ENCODE results near the gene CHST8.

Gene CHST8

DNA sequence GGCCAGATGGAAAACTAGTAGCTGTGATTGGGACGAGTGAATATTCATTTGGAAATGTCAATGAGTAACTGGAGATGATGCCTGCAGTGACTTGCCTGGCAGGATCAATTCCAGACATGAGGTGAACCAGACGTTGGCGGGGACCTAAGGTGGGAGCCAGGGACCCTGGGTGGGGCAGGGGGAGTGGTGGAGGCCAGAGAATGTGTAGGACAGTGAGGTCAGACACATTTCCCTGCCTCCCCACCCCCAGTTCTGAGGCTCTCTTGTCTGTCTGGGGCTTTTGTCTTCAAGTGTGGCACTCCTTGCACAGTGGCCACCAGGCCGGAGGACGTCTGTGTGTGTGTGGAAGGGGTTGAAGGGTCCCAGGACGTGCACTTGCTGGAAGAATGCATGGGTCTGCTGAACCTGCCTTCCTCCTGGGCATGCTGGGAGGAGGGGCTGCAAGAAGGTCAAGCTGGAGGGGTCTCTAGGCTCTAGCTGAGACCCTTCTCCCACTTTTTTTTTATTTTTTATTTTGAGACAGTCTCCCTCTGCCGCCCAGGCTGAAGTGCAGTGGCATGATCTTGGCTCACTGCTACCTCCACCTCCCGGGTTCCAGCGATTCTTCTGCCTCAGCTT is 51.6 kb downstream of the CHST8 start:
- H3K4me3 ChIP-seq (ENCODE audit: low read depth, low read length) = no peak overlapping the region

DNA sequence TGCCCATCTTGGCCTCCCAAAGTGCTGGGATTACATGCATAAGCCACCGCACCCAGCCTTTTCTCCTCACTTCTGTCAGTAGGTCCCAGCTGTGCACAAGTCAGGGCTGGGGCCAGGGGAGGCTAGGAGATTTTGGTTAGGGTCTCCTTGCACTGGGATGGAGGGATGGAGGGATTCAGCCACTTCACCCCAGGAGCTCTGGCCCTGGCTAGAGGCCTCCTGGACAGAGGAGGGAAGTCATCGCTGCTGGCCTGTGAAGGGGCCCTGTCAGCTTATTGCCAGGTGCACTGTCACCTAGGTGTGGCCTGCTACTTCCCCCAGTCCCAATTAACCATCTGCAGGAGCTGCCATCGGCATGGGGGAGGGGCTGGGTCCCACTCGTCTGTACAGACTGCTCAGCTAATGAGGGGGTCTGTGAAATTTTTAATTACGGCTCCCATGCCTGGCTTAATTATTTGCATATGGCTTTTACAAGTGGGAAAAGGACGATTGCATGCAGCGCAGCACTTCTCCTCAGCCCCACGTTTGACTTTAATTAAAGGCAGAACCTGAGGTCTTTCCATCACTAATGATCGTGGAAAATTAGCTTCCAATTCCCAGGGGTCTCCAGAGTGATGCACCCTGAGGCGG is 52.4 kb downstream of the CHST8 start:
- no peak overlapping the region for H3K4me3 ChIP-seq (ENCODE audit: low read depth, low read length)

GRCh38 chr19:33674626-33675367 is 53.0 kb downstream of the CHST8 start:
- H3K4me3 ChIP-seq (ENCODE audit: low read depth, low read length) = no peak overlapping the region

- no peak overlapping the region for H3K4me3 ChIP-seq (ENCODE audit: low read depth, low read length)
These were observed 53.9 kb downstream of the CHST8 start for GRCh38 chr19:33675501-33676124.

- no peak overlapping the region for H3K4me3 ChIP-seq (ENCODE audit: low read depth, low read length)
These were observed 55.4 kb downstream of the CHST8 start for GRCh38 chr19:33676999-33677665.

- no peak overlapping the region for H3K4me3 ChIP-seq (ENCODE audit: low read depth, low read length)
These were observed 56.1 kb downstream of the CHST8 start for GRCh38 chr19:33677745-33678426.

DNA sequence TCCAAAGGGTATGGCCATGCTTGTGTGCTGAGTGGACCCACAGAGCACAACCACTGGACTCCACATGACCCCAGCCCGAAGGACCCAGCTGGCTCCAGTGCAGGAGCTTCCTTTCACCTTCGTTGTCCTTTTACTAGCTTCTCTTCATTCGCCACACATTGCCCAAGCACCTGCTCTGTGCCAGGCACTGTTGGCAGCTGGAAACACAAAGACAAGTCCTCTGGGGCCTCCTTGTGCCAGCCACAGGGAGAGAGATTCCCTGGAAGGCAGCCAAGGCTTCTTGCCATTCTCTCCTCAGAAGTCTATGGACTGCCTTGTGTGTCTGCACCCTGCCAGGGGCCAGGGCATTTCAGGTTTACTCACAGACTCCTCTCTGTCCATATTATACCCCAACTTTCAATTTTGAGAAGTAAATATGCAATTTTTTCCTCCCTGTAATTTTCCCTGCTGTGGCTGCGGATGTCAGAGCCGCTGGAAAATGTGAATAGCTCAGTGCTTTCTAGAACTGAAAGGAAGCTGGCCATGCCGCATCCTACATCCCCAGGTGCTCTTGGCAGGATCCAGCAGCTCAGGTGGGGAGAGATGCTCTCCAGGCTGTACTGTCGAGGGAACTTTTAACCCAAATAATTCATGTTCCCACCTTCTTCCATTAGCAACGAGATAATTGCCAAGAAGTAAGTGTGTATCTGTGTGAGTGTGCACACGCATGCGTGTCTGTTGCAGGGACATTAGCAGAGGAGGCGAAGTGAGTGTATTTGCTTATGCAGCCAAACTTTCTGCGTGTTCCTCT is 57.2 kb downstream of the CHST8 start:
- H3K4me3 ChIP-seq (ENCODE audit: low read depth, low read length) = no peak overlapping the region

DNA sequence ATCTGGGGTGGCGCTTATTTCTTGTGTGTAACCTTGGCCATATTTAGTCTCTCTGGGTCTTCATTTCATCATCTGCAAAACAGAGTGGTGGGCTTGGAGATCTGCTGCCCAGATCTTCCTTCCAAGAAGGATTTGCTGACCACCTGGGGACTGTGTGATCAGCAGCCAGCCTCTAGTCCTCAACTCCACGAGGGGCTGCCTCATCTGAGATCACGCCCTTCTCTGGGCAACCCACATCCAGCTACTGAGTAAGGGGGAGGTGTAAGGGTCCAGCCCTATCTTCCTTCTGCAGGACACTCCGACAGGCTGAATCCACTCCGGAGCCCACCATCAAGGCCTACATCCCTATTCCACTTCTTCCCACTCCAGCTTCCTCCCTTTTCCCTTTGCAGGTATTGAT is 57.9 kb downstream of the CHST8 start:
- H3K4me3 ChIP-seq (ENCODE audit: low read depth, low read length) = no peak overlapping the region

DNA sequence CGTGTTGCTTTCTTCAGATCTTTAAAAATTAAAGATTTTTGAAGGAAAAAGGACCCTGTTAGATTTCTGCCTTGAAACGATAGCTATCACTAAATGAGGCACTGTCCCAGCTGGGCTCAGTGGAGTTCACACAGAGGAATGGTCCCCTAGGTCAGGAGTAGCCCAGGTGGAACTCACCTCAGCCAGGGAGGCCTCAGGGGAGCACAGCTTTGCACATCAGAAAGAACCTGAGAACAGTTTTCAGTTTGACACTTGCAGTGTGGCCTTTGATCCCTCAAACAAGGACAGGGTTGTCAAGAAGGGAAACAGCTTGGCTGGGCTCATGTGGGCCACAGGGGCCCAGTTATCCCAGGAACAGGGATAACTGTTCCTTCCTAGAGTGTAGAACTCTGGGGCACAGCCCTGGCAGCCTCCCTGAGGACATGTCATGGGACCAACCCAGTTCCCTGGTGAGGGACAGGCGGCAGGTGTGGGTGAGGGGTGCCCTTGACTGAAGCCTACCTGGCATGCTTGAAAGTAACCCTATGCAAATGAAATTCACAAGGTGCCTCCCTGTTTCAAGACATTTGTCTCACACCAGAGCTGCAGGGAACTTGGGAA is 59.4 kb downstream of the CHST8 start:
- no peak overlapping the region for H3K4me3 ChIP-seq (ENCODE audit: low read depth, low read length)

DNA sequence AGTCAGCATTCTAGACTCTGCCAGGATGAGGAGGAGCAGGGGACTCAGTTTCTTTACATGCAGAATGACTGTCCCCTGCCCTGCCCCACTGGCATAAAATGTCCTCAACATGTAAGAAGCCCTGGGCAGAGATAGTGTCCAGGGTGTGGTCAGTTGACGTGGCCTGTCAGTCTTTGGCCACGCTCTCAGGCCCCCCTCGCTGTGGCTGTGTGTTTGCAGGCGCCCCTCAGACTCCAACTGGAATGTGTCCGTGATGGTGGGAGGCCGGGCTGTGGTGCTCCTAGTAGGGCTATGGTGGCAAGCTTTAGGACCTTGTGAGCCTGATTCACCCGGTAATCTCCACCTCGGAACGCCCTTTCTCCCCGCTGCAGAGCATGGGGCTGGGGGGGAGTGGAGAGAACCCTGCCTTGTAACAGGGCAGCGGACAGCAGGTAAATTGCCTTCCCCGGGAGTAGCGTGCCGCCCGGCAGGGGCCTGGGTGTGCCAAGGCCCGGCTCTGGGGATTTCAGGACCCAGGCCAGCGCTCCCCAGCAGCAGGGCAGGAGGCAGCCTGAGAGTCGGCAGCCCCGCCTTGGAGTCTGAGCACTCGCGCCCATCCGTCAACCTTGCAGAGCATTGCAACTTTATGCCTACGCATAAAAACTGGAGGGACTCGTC is 62.3 kb downstream of the CHST8 start:
- no peak overlapping the region for H3K4me3 ChIP-seq (ENCODE audit: low read depth, low read length)

GRCh38 chr19:33684538-33685232 is 62.9 kb downstream of the CHST8 start:
- H3K4me3 ChIP-seq (ENCODE audit: low read depth, low read length) = no peak overlapping the region

- H3K4me3 ChIP-seq (ENCODE audit: low read depth, low read length) = no peak overlapping the region
These were observed 63.8 kb downstream of the CHST8 start for GRCh38 chr19:33685541-33685940.

GRCh38 chr19:33686262-33686661 is 64.5 kb downstream of the CHST8 start:
- no peak overlapping the region for H3K4me3 ChIP-seq (ENCODE audit: low read depth, low read length)

DNA sequence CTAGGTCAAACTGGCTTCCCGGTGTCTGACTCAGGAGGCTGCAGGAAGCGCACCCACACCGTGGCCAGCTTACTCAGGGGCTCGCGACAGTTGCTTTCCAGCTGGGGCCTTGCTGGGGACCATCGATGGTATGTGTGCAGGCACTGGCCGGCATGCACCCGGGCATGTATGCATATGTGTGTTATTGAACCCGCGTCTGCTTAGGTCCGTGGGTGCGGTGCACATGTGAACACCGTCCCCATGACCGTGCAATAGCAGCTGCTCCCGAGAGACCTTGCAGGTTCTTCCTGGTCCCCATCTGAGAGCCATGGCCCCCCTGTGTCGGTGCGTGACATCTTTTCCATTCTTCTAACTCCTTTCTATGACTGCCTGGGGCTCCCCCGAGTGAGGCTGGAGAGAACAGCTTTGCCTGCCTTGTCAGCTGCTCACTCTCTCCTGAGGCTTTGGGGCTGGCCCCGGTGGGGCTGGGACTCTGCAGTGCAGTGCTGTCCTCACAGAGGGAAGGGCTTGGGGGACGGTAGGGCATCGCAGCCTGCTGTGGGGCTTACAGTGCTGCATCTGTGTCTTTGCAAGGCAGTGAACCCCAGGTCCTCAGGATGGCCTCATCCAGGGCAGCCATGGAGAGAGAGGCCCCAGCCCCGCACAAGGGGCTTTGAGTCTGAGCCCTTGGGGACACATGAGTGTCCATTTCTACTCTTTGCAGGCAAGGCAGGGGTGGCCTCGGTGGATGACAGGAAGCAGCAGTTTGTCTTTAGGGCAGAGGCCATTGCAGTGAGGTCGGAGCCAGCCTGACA is 65.1 kb downstream of the CHST8 start:
- no peak overlapping the region for H3K4me3 ChIP-seq (ENCODE audit: low read depth, low read length)

DNA sequence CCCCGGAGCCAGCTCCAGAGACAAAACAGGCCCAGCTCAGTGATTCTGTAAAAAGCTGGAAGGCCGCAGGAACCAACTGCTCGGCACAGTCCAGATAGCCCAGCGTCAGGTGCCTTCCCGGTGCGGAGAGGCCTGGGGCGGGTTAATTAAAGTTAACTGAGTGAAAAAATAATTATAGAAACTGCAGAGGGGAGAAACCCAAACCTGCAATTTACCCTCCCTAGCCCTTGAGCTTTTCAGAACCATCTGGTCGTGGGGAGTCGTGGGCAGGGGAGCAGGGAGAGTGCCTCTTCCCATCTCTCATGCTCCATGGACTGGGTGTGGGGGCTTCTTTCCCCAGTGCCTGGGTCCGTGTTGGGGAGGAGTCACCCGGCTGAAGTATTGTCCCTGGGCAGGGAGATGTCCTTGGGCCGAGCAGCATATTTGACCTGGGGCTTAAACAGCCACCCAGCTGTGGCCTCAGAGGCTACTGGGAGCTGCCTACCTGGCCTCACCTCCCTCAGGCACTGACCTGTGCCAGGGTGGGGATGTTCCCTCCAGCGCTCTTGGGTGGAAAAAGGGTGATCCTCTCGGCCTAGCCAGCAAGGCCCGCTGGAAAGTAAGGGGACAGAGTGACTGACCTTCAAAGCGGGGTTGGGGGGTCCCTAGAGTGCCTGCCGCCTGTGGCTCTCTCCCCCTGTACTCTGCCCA is 65.9 kb downstream of the CHST8 start:
- H3K4me3 ChIP-seq (ENCODE audit: low read depth, low read length) = no peak overlapping the region

DNA sequence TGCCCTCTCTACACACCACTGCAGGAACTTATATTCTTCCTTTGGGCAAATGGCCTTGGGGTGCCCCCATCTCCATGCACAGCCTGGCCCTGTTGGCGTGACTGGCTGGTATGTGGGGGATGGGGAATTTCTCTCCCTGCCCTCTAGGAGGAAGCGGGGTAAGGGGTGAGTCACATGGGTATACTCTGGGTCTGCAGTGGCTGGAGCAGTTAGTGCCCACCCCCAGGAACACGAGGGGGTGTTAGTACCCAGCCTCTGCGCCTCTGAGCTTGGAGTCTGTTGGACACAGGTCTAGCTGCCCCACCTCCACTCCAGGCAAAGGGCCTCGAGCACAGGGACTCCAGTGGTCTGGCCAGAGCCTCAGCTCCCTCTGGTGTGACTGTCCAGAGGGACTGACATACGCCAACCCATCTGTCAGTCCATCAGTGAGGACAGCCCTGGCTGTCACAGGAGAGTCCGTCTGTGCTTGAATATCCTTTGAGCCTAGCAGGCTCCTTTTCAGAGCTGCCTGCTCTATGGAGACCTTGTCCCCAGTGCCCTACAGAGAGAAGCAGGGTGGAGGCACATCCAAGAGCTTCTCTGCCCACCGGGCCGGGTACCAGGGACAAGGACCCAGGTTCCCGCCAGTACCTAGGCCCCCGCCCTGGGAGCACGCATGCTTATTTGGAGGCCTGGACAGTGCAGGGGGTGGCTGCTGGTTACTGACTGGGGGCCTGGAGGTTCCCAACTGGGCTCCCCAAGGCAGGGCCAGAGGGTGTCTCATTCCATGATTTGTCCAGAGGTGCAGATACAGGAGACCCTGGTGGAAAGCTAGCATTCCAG is 66.6 kb downstream of the CHST8 start:
- H3K4me3 ChIP-seq (ENCODE audit: low read depth, low read length) = no peak overlapping the region

Data from iPS-11a (cell line).